K562 (cell line): ENCODE measurements around the gene CARM1. TPM values are rescaled to one million over a fixed set of nuclear protein-coding genes. Genes with fewer than 3 reads are reported as not detected.

Source experiments
- ATAC-seq: fragments of 200-7000 bp; cut with Tn5 transposase; 3 replicates; pipeline ENCODE4 v1.9.1; 2020; ENCODE audit warnings: moderate library complexity
- BruUV-seq: library from RNA; stranded (reverse); fragments of 400-500 nt; replicated peaks from 2 replicates; lab custom pipeline; 2021; lab: Mats Ljungman, UMichigan
- CTCF ChIA-PET: fragments of 300-600 bp; formaldehyde crosslinking; extraction: SDS; loops from one replicate; lab custom pipeline; 2021; ENCODE audit warnings: low intra/inter-chr PET ratio; lab: Yijun Ruan, JAX
- POLR2A ChIA-PET: fragments of 300-600, 350-650 bp; sonication (Branson Sonifier 250); formaldehyde crosslinking; extraction: SDS; loops from one replicate; lab custom pipeline; 2021; ENCODE audit warnings: antibody characterized with exemption, inconsistent platforms; lab: Yijun Ruan, JAX
- DNase-seq, 4 experiments: peaks; one replicate each; pipeline versions ENCODE4 v3.0.0 to v3.0.0-alpha.2; 2011 to 2018; ENCODE audit warnings: low spot score in 3 of 4, mixed read lengths in 3 of 4; ENCODE audit errors: extremely low read depth in 1 of 4
- FAIRE-seq: peaks from 2 replicates; lab custom pipeline; 2011; peaks lifted over from hg19 to GRCh38; lab: Jason Lieb, UNC
- H2AFZ ChIP-seq: 2 replicates; pipeline ENCODE4 v1.6.0; 2011; ENCODE audit warnings: low read depth, low read length, control low read depth, inconsistent platforms
- H3K27ac ChIP-seq: fragments of 200-600 bp; 3 replicates; pipeline ENCODE4 v1.8.0; 2011; ENCODE audit warnings: low read depth, mild to moderate bottlenecking, control low read depth, inconsistent platforms, low read length, moderate library complexity, mixed read lengths; ENCODE audit errors: extremely low read depth
- H3K27me3 ChIP-seq, 2 experiments: fragments of 300-600 bp in 1 of 2; 2 replicates in 1 of 2; 3 replicates in 1 of 2; pipeline versions ENCODE4 v1.6.0 to v1.8.0; 2011; ENCODE audit warnings: inconsistent platforms in 2 of 2, low read length in 2 of 2, mild to moderate bottlenecking in 1 of 2, mixed read lengths in 1 of 2, moderate library complexity in 1 of 2; ENCODE audit not compliant: control insufficient read depth in 2 of 2, insufficient read depth in 2 of 2
- H3K36me3 ChIP-seq: fragments of 300-600 bp; 3 replicates; pipeline ENCODE4 v1.8.0; 2011; ENCODE audit warnings: mild to moderate bottlenecking, low read length, inconsistent platforms; ENCODE audit not compliant: control insufficient read depth, insufficient read depth
- H3K4me1 ChIP-seq, 2 experiments: fragments of 200-600 bp in 1 of 2; replicated peaks in 1 of 2; 2 replicates in 1 of 2; 3 replicates in 1 of 2; pipeline versions ENCODE4 v1.5.1 to v1.8.0; 2011; ENCODE audit warnings: inconsistent platforms in 2 of 2, low read length in 2 of 2, mild to moderate bottlenecking in 1 of 2, mixed read lengths in 1 of 2, moderate library complexity in 1 of 2; ENCODE audit not compliant: control insufficient read depth in 2 of 2, insufficient read depth in 2 of 2
- H3K4me2 ChIP-seq: 2 replicates; pipeline ENCODE4 v1.6.1; 2011; ENCODE audit warnings: low read length, control low read depth, inconsistent platforms, mixed read lengths; ENCODE audit not compliant: insufficient read depth
- H3K4me3 ChIP-seq: fragments of 200-600 bp; sonication (generic), shearing (Covaris generic); 2 replicates; pipeline ENCODE4 v1.5.1; 2016; ENCODE audit warnings: control low read depth, inconsistent platforms
- H3K79me2 ChIP-seq: fragments of 200-600 bp; 3 replicates; pipeline ENCODE4 v1.8.0; 2011; ENCODE audit warnings: low read length, inconsistent platforms; ENCODE audit not compliant: control insufficient read depth, insufficient read depth
- H3K9ac ChIP-seq, 2 experiments: 2 replicates each; pipeline versions ENCODE4 v1.6.0 to v1.6.1; 2011; ENCODE audit warnings: low read depth in 2 of 2, low read length in 2 of 2, control low read depth in 1 of 2, inconsistent platforms in 1 of 2, mild to moderate bottlenecking in 1 of 2, mixed read lengths in 1 of 2; ENCODE audit not compliant: insufficient read depth in 1 of 2
- H3K9me1 ChIP-seq: one replicate; pipeline ENCODE4 v1.6.0; 2011; ENCODE audit warnings: inconsistent platforms, mild to moderate bottlenecking, low read length, moderate library complexity; ENCODE audit not compliant: control insufficient read depth, insufficient read depth
- H3K9me3 ChIP-seq: replicated peaks from 2 replicates; pipeline ENCODE4 v1.5.1; 2011; ENCODE audit warnings: low read depth, low read length, inconsistent platforms; ENCODE audit not compliant: control insufficient read depth, insufficient read depth
- H4K20me1 ChIP-seq: replicated peaks from 2 replicates; pipeline ENCODE4 v1.6.1; 2011; ENCODE audit warnings: low read length, inconsistent platforms, mixed read lengths; ENCODE audit not compliant: control insufficient read depth, insufficient read depth
- ESRRA ChIP-seq: fragments of 450-650 bp; IDR thresholded peaks from 2 replicates; pipeline ENCODE4 v1.6.1; 2014; ENCODE audit warnings: low read depth, mild to moderate bottlenecking, moderate library complexity, borderline replicate concordance
- HCFC1 ChIP-seq: IDR thresholded peaks from 2 replicates; pipeline ENCODE4 v1.6.1; 2012; ENCODE audit warnings: low read depth, low read length, improper control_type of control experiment
- HMG20B ChIP-seq: fragments of 250-450 bp; sonication (Bioruptor Pico); IDR thresholded peaks from 2 replicates; pipeline ENCODE4 v1.5.0; 2021; ENCODE audit warnings: mild to moderate bottlenecking
- KLF6 ChIP-seq: fragments of 250-450 bp; sonication (Bioruptor Pico); IDR thresholded peaks from 2 replicates; pipeline ENCODE4 v1.4.0; 2020; ENCODE audit warnings: mild to moderate bottlenecking, moderate library complexity, borderline replicate concordance
- MCM2 ChIP-seq: fragments of 450-650 bp; IDR thresholded peaks from 2 replicates; pipeline ENCODE4 v1.6.1; 2017; ENCODE audit warnings: low read depth, mild to moderate bottlenecking
- MYNN ChIP-seq, 2 experiments: sonication (generic); formaldehyde crosslinking in 1 of 2; IDR thresholded peaks; 2 replicates each; pipeline versions ENCODE4 v1.5.0 to v1.6.1; 2016 to 2020; ENCODE audit warnings: antibody characterized with exemption in 1 of 2, missing genetic modification reagents in 1 of 2
- NR2C2 ChIP-seq, 2 experiments: fragments of 200-800 bp in 1 of 2; sonication (Bioruptor generic) in 1 of 2; sonication (generic) in 1 of 2; formaldehyde crosslinking in 1 of 2; IDR thresholded peaks; 2 replicates each; pipeline versions ENCODE4 v1.6.1 to v1.8.0; 2016 to 2022; ENCODE audit warnings: mild to moderate bottlenecking in 1 of 2, missing compliant biosample characterization in 1 of 2, missing genetic modification characterization in 1 of 2, missing genetic modification reagents in 1 of 2
- NR3C1 ChIP-seq: sonication (generic); formaldehyde crosslinking; IDR thresholded peaks from 2 replicates; pipeline ENCODE4 v1.8.1; 2022; ENCODE audit warnings: missing genetic modification reagents
- POLR2G ChIP-seq: fragments of 200-400 bp; formaldehyde crosslinking; IDR thresholded peaks from 2 replicates; pipeline ENCODE4 v1.6.1; 2017; ENCODE audit warnings: low read depth, mild to moderate bottlenecking, antibody characterized with exemption, low read length, moderate library complexity
- POLR3A ChIP-seq: IDR thresholded peaks from 2 replicates; pipeline ENCODE4 v1.6.1; 2011; ENCODE audit warnings: borderline replicate concordance, mild to moderate bottlenecking, moderate library complexity; ENCODE audit not compliant: insufficient read length, insufficient read depth; ENCODE audit errors: extremely low read depth
- PTBP1 ChIP-seq: fragments of 200-400 bp; formaldehyde crosslinking; IDR thresholded peaks from 2 replicates; pipeline ENCODE4 v1.6.1; 2017; ENCODE audit warnings: low read depth, low read length
- RBM17 ChIP-seq: fragments of 200-400 bp; formaldehyde crosslinking; IDR thresholded peaks from 2 replicates; pipeline ENCODE4 v1.6.1; 2017; ENCODE audit warnings: low read depth, mild to moderate bottlenecking, low read length, borderline replicate concordance
- RBM22 ChIP-seq: fragments of 200-400 bp; formaldehyde crosslinking; IDR thresholded peaks from 2 replicates; pipeline ENCODE4 v1.6.1; 2018; ENCODE audit warnings: low read length, low read depth; ENCODE audit not compliant: poor library complexity, severe bottlenecking
- RBM39 ChIP-seq: fragments of 200-400 bp; formaldehyde crosslinking; optimal IDR thresholded peaks from 2 replicates; pipeline ENCODE3; 2018; ENCODE audit warnings: low read depth, low read length
- SUPT5H ChIP-seq: fragments of 450-650 bp; IDR thresholded peaks from 2 replicates; pipeline ENCODE4 v1.6.1; 2016
- ZNF644 ChIP-seq: fragments of 200-800 bp; sonication (Bioruptor generic); IDR thresholded peaks from 2 replicates; pipeline ENCODE4 v1.6.1; 2016; ENCODE audit warnings: low read depth, missing genetic modification characterization, missing compliant biosample characterization
- WGBS: fragments of 100-300 bp; shearing (Covaris generic); methylation state at CpG from one replicate; pipeline ENCODE4 v1.1.6; 2016; ENCODE audit warnings: low coverage, mixed read lengths; ENCODE audit not compliant: insufficient coverage; ENCODE audit errors: missing lambda C conversion rate; 5-methylcytosine and 5-hydroxymethylcytosine counted together
- in situ Hi-C: fragments of 300-500 bp; cut with MboI; formaldehyde crosslinking; loops from 4 replicates; pipeline ENCODE4 v1.15.0; 2018; ENCODE audit warnings: inconsistent platforms, mixed read lengths
- intact Hi-C: fragments of 100-400 bp; cut with micrococcal nuclease; formaldehyde crosslinking; loops from 2 replicates; pipeline ENCODE4 v1.14.2; 2022
- polyA plus RNA-seq, 8 experiments: library from polyadenylated mRNA; depleted of rRNA in 4 of 8; stranded (reverse) in 5 of 8; unstranded in 3 of 8; fragments of >200 nt; fragmentation: Nextera tagmentation in 2 of 8; fragmentation: Illumina TruSeq in 1 of 8; extraction: Ambion mirVana in 2 of 8; extraction: Trizol in 1 of 8; gene quantifications; 2 replicates each; pipeline versions ENCODE4 v1.2.1 to v1.2.3, GENCODE V29; 2011 to 2014; ENCODE audit warnings: inconsistent platforms in 1 of 8, missing spikeins in 1 of 8
- total RNA-seq, 7 experiments: library from RNA; depleted of rRNA in 6 of 7; stranded (reverse); fragments of >200 nt in 6 of 7; fragmentation: Illumina TruSeq in 2 of 7; extraction: Trizol in 2 of 7; gene quantifications; 2 replicates each; pipeline versions ENCODE4 v1.2.1 to v1.2.3, GENCODE V29; 2011 to 2021; ENCODE audit warnings: low replicate concordance in 1 of 7
- TF ChIP-seq, protein P1 (sequence below), 2 experiments: fragments of 450-650 bp; conservative IDR thresholded peaks; 2 replicates each; pipeline ENCODE4 v1.6.1; 2017; ENCODE audit warnings: mild to moderate bottlenecking in 2 of 2, moderate library complexity in 2 of 2
- TF ChIP-seq, protein P2 (sequence below): fragments of 450-650 bp; formaldehyde crosslinking; IDR thresholded peaks from 2 replicates; pipeline ENCODE4 v1.4.0; 2022; ENCODE audit warnings: missing genetic modification characterization

CARM1 gene
- total and polyA plus RNA-seq, 9 of the 15 experiments (the other 6 are each of a cell fraction or from before 2014, with no cell fraction given), result 0.36 to 86.0 (median 29.7) TPM

DNA sequence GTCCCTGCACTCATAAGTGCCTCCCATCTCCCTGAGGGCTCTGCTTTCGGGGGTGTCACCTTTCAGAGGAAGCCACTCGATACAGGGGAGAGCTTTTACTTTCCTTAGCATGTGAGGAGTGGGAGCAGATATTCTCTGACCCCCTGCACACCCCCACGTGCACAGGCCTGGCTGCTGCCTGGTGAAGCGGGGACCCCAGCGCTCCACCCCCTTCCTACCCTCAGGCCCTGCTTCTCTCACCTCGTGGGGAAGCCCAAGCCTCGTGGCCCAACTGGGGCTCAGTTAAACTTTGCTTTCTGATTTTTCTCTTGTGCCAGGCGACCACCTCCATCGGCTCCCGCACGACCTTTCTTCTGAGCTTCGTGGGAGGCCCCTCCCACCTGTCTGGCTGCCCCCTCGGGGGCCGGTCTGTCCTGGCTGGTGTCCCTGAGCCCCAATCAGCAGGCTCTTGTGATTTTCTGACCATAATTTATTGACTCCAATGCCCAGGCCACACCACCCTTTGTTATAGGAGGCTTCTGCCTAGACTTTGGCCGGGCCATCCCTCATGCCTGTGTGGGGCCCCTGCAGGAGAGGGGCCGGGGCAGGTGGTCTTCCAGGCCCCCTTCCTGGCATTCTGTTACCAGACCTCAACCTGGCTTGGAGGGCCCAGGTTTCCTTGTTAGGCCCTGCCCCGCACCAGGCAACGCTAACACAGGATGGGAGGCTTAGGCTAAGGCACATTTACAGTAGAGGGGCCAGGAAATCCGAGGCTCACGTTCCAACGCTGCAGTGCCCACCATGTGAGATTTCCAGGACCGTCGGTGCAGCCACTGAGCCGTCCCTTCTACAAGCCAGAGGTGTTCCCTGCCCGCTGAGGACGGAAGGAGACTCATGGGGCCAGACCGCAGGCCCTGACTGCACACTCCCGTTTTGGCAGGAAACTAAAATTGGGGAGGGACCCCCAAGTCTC lies 39.1 kb upstream of the CARM1 start:
- in situ Hi-C loops, result no loop called here
- CTCF ChIA-PET, result no interaction called here
- BruUV-seq, result no TSS peak
- no peak for TF ChIP-seq HMG20B (CRISPR knock-in tag)
- TF ChIP-seq RBM22, result peak; percentile 84
- TF ChIP-seq, protein P1, sequence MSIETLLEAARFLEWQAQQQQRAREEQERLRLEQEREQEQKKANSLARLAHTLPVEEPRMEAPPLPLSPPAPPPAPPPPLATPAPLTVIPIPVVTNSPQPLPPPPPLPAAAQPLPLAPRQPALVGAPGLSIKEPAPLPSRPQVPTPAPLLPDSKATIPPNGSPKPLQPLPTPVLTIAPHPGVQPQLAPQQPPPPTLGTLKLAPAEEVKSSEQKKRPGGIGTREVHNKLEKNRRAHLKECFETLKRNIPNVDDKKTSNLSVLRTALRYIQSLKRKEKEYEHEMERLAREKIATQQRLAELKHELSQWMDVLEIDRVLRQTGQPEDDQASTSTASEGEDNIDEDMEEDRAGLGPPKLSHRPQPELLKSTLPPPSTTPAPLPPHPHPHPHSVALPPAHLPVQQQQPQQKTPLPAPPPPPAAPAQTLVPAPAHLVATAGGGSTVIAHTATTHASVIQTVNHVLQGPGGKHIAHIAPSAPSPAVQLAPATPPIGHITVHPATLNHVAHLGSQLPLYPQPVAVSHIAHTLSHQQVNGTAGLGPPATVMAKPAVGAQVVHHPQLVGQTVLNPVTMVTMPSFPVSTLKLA (conservative IDR thresholded peaks at IDR 0.05), result no peak
- no peak for TF ChIP-seq KLF6 (CRISPR knock-in tag)
- no peak for TF ChIP-seq HCFC1
- no peak for TF ChIP-seq MCM2
- TF ChIP-seq ESRRA, result no peak
- peak; percentile 54; the same call in 1 of the 2 replicates for TF ChIP-seq POLR2G
- no peak for TF ChIP-seq RBM17
- peak; percentile 42; the same call in 1 of the 2 replicates for TF ChIP-seq SUPT5H
- TF ChIP-seq, protein P2, sequence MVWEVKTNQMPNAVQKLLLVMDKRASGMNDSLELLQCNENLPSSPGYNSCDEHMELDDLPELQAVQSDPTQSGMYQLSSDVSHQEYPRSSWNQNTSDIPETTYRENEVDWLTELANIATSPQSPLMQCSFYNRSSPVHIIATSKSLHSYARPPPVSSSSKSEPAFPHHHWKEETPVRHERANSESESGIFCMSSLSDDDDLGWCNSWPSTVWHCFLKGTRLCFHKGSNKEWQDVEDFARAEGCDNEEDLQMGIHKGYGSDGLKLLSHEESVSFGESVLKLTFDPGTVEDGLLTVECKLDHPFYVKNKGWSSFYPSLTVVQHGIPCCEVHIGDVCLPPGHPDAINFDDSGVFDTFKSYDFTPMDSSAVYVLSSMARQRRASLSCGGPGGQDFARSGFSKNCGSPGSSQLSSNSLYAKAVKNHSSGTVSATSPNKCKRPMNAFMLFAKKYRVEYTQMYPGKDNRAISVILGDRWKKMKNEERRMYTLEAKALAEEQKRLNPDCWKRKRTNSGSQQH, result no peak
- no peak for TF ChIP-seq RBM39
- no peak for TF ChIP-seq ZNF644 (tag)
- TF ChIP-seq NR2C2 (CRISPR knock-in tag; IDR thresholded peaks at IDR 0.05), result no peak
- no peak for TF ChIP-seq NR2C2 (tag; IDR thresholded peaks at IDR 0.05)
- no peak for TF ChIP-seq POLR3A
- 0 out of 2 replicates have a peak, but pooled peaks have one; percentile 24 for TF ChIP-seq MYNN (IDR thresholded peaks at IDR 0.05)
- TF ChIP-seq MYNN (CRISPR knock-in tag; IDR thresholded peaks at IDR 0.05), result no peak
- no peak for TF ChIP-seq NR3C1 (CRISPR knock-in tag)
- TF ChIP-seq PTBP1, result no peak

More for the DNA sequence above, 39.1 kb upstream of the CARM1 start:
- Histone ChIP-seq H3K36me3 (peaks cover 65% of the 10 kb centered on the region; the same call in 2 of the 3 replicates), H3K79me2 (peaks cover 7% of the 10 kb centered on the region; the same call in 2 of the 3 replicates), H3K4me3 (no peak overlapping the region), H3K9ac (peak overlapping the region in 1 of 2 experiments; percentile 0; a peak in 1 of 4 replicates), H3K4me2 (no peak overlapping the region), H3K27me3 (no peaks in the 10 kb centered on the region), H3K9me3 (peaks cover 8% of the 10 kb centered on the region), H3K27ac (no peak overlapping the region), H2AFZ (no peak overlapping the region), H4K20me1 (peaks cover 7% of the 10 kb centered on the region; the same call in 1 of the 2 replicates), H3K4me1 (peaks cover 12 to 63% of the 10 kb centered on the region in 2 experiments; a peak in 4 of 5 replicates), H3K9me1 (no peaks in the 10 kb centered on the region)
- no peak for DNase-seq
- ATAC-seq, result no peak
- POLR2A ChIA-PET, result interaction anchor here (7.4 kb wide), 1 partner anchor 10 kb away, joined by 58 read pairs; no protein-coding TSS in a partner anchor
- 88% methylated on average over 26 of the region's 28 CpGs for whole genome bisulfite sequencing
- no peak for FAIRE-seq
- intact Hi-C loops, result no loop called here
